ENCODE results near the gene FOXB1.

Gene FOXB1

DNA sequence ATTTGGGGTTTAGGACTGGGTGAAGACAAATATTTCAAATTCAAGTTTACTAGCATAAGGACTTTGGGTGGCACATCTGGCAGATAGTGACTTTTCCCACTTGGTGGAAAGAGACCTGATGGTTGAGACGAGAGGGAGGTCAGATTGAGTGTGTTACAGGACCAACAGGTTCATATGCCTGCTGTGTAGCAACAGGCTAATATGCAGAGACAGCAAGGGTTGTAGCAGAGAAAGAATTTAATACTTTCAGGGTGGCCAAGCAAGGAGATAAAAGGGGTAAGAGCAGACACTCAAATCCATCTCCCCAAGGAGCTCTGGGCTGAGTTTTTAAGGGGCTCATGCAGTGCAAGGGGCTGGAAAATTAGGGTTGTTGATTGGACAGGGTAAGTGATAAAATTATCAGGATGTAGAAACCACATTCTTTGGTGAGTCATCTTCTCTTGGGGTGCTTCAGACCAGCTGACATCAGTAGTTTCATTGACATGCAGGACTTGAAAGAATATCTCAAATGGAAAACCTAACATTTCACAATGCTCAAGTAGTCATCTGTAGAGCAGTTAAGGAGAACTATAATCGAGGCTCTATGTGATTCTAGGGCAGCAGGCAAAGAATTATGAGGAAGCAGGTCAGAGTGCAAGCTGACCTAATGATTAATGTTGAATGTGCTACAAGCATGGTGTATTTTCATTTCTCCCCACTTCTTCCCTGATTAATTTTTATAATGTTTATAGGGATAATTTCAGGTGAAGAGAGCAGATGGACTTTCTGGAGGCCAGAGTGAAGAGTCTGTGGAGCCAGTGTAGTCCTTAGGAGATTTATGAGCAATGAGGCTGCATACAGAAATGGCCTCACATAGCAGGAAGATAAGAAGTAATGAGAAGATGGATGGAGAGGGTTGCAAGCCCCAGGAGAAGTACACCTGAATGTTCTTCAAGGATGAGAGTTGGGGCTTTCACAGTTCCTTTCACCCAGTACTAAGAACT is 13.7 kb downstream of the FOXB1 start:
- in situ Hi-C loops (cut with HindIII; ENCODE audit: low sequenced_read_pairs), result no loop called here

DNA sequence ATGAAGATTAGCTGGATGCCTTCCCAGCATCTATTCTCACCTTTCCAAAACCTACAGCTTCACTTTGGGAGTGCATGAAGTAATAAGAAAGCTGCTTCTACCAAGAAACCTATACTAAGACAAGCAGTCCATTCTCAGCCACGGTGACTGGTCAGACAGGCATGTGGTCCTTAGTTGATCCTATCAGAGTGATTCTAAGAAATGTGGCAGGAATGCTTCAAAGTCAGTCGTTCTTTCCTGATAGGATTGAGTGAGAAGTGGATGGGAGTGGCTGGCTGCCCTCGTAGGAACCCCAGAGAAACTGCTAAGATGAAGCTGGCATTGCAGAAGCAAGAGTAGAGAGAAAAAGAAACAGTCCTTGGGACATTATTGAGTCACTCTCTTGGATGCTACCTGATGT is 16.6 kb downstream of the FOXB1 start:
- in situ Hi-C loops (cut with HindIII; ENCODE audit: low sequenced_read_pairs), result no loop called here

DNA sequence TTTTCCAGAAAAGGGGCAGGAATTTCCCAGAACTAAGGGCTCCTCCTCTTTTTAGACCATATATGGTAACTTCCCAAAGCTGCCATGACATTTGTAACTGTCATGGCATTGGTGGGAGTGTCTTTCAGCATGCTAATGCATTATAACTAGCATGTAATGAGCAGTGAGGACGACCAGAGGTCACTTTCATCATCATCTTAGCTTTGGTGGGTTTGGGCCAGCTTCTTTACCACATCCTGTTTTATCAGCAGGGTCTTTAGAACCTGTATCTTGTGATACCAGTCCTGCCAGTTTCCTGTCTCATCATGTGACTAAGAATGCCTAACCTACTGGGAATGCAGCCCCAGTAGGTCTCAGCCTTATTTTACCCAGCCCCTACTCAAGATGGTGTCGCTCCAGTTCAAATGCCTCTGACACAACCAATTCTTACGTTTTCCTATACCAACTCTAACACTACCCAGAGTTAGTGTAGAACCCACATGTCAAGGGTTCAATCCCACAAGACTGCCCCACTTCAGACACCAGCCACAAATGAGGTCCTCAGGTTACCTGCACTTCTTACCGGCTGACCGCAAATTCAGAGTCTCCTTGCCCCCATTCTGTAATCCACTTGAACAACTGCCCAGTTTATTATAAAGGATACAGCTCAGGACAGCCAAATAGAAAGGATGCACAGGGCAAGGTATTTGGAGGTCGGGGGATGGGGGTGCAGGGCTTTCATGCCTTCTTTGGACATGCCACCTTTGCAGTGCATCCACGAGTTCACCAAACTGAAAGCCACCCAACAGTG is 17.7 kb downstream of the FOXB1 start:
- in situ Hi-C loops (cut with HindIII; ENCODE audit: low sequenced_read_pairs), result no loop called here

DNA sequence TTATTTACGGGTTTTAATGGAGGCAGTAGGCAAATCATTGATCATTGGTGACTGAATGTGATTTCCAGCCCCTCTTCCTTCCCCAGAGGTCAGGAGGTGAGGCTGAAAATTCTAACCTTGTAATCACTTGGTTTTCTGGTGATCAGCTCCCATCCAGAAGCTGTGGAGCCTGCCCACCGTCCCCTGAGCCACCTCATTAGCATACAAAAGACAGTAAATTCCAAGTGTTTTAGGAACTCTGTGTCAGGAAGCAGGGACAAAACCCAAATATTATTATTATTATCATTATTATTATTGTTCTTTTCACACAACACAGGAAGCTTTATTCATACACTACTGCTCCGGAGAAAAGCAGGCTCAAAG is 18.2 kb downstream of the FOXB1 start:
- in situ Hi-C loops (cut with HindIII; ENCODE audit: low sequenced_read_pairs), result no loop called here

DNA sequence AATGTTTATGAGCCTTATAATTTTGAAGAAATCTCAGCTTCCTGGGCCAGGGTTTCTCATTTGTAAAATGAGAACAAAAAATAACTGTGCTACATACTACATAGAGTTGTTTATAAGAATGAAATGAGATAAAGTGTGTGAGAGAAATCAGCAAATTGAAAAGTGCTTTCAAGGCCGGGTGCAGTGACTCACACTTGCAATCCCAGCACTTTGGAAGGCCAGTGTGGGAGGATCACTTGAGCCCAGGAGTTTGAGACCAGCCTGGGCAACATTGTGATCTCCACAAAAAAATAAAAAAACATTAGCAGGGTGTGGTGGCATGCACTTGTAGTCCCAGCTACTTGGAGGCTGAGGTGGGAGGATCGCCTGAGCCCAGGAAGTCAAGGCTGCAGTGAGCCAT is 22.4 kb downstream of the FOXB1 start:
- in situ Hi-C loops (cut with HindIII; ENCODE audit: low sequenced_read_pairs), result no loop called here

DNA sequence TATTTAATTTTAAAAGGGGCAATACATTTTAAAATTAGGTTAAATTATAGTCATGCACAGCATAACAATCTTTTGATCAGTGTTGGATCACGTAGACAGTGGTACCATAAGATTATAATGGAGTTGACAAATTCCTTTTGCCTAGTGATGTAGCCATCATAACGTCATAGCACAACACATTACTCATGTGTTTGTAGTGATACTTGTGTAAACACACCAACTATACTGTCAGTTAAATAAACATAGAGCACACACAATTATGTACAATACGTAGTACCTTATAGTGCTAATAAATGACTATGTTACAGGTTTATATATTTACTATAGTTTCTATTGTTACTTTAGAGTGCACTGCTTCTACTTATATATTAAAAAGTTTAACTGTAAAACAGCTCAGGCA is 31.2 kb downstream of the FOXB1 start:
- in situ Hi-C loops (cut with HindIII; ENCODE audit: low sequenced_read_pairs), result loop anchor here (5.0 kb wide), 1 partner anchor 77 kb away; no protein-coding TSS in a partner anchor

DNA sequence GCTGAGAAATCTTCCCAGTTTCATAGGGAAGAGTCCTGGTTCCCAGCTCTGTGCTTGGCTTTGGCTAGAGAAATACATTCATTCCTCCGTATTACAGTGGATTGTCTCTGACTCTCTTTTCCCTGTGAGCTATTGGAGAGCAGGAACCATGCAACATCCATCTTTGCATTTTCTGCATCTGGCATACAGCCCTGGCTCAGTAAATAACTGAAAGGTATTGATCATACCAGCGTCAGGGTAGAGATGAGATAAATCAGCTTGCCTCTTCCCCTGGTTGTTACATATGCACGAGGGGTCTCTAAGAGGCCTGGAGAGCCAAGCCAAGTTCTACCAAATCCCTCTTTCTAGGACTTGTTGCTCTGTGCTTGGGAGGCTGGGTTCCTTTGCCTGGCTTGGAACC is 35.2 kb downstream of the FOXB1 start:
- in situ Hi-C loops (cut with HindIII; ENCODE audit: low sequenced_read_pairs), result loop anchor here (5.0 kb wide), 1 partner anchor 73 kb away; no protein-coding TSS in a partner anchor

DNA sequence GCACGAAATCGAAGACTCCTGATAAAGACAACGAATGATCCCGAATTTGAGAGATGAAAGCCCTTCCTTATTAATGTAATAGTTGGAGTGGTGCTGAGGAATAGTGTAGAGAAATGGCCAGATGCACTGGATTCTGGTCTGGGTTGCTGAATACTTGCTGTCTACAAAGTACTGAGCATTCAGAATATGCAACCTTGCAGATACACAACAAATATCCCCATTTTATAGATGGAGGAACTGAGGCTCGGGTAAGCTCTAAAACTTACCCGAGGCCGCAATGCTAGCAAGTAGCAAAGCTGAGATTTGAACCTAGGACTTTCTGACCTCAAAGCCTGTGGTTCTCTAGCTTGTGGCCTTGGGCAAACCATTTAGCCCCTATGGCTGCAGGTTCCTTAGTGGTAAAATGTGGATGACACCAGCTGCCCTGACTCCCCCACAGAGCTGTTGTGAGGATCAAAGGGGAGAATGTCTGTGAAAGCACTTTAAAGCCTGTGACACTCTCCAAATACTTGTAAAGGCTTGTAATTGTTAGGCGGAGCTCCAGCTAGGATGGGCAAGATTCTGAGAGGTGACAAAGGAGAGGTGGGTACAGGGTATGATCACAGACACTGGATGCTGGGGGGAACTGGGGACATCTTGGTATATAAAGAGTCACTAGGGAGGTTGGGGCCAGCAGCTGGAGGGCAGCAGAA is 39.8 kb downstream of the FOXB1 start:
- in situ Hi-C loops (cut with HindIII; ENCODE audit: low sequenced_read_pairs), result no loop called here

DNA sequence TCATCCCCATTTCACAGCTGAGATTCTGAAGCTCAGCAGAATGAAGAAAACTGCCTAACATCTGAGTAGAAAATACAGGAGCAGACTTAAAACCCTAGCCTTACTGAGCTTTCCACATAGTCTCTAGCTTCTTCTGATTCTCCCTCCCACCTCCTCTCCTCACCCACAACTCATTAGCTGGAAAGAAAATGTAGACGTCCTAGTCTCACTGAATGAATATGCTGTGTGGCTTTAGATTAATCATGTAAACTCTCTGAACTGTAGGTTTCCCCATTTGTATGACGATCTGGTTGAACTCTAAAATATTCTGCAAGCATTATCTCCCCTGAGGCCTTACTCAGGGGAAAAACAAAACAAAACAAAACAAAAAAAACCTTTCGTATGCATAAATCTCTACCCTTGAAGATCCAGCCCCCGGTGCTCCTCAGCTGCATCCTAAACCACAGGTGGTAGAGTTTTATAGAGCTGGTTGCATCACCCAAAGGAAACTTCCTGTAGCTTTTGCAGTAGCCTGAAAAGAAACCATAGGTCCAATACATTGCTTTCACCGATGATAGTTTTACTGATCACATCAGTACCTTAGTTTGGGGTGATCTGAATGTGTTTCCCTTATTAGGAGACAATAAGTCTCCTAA is 40.6 kb downstream of the FOXB1 start:
- in situ Hi-C loops (cut with HindIII; ENCODE audit: low sequenced_read_pairs), result no loop called here

DNA sequence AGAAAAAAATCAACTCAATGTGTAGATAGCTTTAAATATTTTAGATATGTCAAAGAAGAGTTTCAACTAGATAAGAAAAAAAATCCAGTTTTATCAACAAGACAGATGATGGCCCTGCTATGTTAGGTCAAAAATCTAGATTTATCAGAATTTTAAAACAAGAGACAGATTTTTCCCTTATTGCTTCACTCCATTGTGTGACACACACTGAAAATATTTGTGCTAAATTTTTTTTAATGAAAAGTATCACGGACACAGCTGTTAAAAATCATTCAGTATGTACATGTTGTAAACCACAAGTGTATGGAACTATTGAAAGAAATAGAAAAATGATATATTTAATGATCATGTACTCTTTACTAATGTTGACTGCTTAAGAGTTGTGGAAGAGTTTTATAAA is 43.6 kb downstream of the FOXB1 start:
- in situ Hi-C loops (cut with HindIII; ENCODE audit: low sequenced_read_pairs), result no loop called here

DNA sequence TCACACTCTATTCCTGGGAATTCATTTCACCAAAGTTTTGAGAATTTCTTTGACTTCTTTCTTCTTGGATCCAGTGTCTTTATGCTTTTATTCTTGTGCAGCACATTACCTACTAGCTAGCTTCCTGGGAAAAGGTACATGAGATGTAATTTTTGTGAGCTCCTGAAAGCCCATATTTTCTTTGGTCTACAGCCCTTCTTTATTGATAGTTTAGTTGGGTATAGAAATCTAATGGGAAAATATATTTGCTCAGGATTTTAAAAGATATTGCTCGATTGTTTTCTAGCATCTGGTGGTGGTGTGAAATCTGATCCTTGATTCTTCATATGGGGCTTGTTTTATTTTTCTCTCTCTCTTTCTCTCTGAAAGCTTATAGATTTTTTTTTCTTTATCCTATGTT is 45.8 kb downstream of the FOXB1 start:
- in situ Hi-C loops (cut with HindIII; ENCODE audit: low sequenced_read_pairs), result no loop called here

DNA sequence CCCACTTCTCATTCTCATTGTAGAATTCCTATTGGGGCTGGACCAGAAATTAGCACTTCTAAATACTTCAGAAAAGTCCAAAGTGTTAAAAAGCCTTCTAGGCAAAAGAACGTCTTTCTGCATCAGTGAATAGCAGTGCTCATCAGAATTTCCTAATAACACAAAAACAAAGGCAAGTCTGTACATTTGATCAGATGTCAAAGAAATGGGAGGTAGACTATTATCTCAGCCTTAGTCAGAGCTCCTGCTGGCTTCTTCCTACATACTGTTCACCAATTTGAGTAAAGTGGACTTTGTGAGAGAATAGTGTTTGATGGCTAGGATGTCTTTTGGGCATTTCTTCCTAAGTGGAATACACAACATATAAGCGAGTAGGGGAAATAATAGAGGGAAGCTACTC is 48.7 kb downstream of the FOXB1 start:
- in situ Hi-C loops (cut with HindIII; ENCODE audit: low sequenced_read_pairs), result no loop called here

DNA sequence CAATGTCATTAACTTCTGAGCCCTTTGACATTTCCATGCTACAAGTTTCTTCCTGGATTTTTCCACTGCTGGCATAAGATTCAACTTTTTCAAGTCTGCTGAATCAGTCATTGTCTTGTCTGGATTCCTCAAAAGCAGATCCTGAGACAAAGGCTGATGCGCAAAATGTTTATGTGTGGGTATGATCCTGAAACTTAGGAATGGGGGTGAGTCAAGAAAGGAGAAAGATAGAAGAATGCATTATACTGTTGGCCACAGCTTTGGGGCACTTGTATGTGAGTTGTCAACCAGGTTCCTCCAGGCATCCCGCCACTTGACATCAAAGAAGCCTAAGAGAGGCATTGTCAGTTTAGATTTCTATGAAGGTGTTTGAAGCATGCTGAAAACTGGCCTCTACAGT is 50.4 kb downstream of the FOXB1 start:
- in situ Hi-C loops (cut with HindIII; ENCODE audit: low sequenced_read_pairs), result no loop called here

Measured in endothelial cell of hepatic sinusoid (primary cell).